NCI-H1436 (cell line): ENCODE measurements around the gene IFI27L1.

ENCODE experiments used
- DNase-seq: peaks from one replicate; lab custom pipeline; 2025; lab: John Stamatoyannopoulos, UW

Gene IFI27L1

GRCh38 chr14:94079891-94080620 lies 1.1 kb upstream of the IFI27L1 start:
- no peak for DNase-seq

DNA sequence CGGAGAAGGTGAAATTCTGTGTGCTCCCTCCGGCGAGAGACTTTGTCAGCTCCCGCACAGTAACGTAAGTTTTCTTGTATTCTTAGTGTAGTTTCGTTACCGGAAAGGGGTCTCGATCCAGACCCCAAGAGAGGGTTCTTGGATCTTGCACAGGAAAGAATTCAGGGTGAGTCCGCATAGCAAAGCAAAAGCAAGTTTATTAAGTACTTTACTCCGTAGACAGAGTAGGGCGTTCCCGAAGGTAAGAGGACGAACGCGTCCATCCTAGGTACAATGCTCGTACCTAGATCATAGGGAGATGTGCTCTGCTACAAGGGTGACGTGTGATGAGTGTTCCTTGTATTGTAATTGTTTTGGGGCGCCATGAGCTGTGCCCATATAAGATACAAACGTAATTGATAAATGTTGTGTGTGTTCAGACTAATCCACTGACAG lies 293 bp downstream of the IFI27L1 start:
- DNase-seq: no peak

GRCh38 chr14:94087891-94088290 lies 6.8 kb downstream of the IFI27L1 start:
- no peak for DNase-seq

- DNase-seq: no peak
These were observed 7.4 kb downstream of the IFI27L1 start for GRCh38 chr14:94088516-94088915.

GRCh38 chr14:94089479-94089878 lies 8.4 kb downstream of the IFI27L1 start:
- no peak for DNase-seq

GRCh38 chr14:94093418-94093817 lies 12.3 kb downstream of the IFI27L1 start:
- DNase-seq: no peak

DNA sequence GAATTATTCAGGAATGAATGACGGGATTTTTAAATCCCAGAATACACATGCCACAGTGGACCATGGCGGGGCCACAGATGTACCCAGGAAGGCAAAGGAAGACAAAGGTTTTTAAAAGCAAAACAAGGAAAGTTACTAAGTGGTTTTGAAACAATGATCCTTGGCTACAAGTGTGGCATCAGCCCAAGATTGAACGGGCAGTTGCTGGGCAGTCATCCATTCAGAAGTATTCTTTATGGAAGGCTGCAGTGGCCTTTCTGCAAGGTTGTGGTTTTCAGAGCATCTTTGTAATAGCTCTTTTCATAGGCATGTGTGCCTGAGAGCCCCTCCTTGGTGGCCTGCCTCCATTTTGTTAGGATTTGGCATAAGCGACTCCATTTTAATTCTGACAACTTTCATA lies 16.0 kb downstream of the IFI27L1 start:
- DNase-seq: no peak

- DNase-seq: no peak
These were observed 17.3 kb downstream of the IFI27L1 start for GRCh38 chr14:94098326-94098992.

- DNase-seq: no peak
These were observed 17.9 kb downstream of the IFI27L1 start for GRCh38 chr14:94099006-94099405.

DNA sequence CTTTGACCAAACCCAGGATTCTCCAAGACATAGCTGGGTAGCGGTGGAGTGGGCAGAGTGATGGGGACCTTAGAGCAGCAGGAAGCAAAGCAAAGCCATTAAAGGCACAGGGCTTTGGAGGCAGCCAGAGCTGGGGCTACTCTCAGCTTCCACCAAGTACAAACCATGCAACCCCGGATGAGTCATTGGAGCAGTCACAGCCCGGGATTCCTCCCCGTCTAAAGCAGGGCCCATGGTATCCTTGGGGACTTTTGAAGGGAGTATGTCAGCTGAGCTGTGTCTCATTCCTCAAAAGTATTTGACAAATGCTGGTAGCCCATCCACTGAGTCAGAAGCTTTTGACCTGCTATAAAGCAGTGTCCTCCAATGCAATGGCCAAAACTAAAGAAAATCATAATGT lies 19.7 kb downstream of the IFI27L1 start:
- DNase-seq: no peak

DNA sequence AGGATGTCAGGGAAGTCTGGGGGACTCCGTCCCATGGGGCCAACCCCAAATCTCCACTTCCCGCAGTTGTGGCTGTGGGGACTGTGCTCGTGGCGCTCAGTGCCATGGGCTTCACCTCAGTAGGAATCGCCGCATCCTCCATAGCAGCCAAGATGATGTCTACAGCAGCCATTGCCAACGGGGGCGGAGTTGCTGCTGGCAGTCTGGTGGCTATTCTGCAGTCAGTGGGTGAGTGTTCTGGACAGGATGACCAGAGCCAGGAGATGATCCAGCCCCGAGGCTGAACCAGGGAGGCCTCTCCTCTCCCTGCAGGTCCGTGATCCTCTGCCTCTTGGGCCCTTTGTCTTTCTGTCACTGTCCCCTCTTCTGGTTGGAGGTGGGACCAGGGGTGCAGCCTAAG lies 20.6 kb downstream of the IFI27L1 start:
- DNase-seq: no peak

DNA sequence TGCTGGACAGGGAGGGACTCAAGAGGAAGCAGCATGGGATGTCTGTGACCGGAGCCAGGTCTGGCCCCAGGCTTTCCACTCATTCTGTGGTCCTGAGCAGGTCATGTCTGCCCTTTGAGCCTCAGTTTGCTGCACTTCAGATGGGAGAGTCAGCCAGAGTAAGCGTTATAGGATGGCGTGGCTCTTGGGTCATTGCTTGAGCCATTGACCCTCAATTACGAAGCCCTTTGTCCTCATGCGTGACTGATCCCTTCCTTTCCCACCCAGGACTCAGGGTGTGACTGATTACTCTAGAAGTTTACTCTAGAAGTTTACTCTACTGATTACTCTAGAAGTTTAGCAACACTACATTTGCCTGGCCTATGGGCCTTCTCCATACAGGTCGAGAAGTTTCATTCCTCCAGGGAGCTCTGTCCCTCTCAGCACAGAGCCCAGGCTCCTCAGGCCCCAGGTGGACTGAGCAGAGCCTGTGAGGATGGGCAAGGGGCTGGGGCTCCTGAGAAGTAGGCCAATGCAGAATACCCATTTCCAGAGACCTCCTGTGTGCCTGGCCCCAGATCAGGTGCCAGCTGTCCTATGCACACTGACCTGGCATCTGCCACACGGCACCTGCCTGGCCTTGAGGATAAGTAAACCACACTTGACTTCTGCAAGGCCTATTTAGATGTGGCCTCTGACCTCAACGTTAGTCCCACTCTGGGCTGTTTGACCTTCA lies 21.8 kb downstream of the IFI27L1 start:
- no peak for DNase-seq

GRCh38 chr14:94103554-94104150 lies 22.5 kb downstream of the IFI27L1 start:
- DNase-seq: no peak

DNA sequence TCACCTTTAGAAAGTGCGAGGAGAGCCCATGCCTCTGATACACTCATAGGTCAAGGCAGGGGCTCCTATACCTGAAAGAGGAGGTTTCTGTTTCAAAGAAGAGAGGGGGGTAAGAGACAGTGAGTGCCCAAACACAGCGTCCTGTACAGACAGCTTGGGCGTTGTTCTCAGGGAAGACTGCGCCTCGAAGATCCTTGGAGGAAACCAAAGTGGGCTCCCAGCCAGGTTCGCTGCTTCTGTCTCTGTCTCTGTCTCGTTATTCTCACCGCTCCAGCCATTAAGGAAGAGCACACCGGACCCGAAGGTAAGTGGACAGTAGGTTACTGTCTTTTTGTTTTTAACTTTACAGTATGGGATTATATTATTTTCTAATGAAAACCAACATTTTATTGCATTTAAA lies 23.6 kb downstream of the IFI27L1 start:
- no peak for DNase-seq

DNA sequence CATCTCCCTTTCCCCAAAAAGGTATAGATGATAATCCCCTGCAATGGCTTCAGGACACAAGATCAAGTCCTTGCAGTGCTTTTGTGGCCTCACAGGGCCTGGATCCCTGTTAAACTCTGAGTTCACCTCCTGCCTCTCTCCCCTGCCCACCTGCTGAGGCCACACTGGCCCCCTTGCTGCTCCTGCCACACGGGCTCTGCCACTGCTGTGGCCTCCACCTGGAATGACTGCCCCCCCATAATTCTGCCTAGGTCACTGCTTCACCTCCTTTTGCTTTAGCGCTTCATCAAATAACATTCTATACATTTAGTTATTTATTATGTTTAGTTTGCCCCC lies 28.8 kb downstream of the IFI27L1 start:
- no peak for DNase-seq

DNA sequence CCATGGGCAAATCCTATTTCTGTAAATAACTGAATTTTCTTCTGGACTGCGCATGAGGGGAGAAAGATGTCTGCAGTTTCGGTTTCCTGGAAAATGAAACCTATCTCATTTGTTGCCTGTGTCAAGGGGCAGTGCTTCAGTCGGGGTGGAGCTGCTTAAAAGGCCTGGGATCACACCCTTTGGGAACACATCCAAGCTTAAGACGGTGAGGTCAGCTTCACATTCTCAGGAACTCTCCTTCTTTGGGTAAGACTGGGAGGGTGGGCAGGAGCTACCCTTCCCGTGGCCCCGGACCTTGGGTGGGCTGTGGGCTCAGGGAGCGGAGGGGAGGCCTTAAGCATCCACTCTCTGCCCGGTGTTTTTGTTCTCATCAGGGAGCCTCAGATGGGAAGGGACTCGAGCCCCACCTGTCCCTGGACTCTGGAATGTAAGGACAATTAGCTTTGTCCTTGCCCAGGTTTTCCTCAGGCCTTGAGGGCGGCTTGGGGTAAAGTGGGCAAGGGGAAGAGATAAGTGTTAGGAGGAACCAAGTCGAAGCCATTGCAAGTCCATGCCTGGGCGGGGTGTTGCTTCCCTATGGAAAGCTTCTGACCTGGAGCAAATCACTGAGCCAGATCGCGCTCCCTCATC lies 29.6 kb downstream of the IFI27L1 start, which contains the start of gene IFI27:
Gene IFI27 (plus strand): TSS at position 185 of the 630 bp plus-strand sequence.
- no peak for DNase-seq

- DNase-seq: no peak
These were observed 30.4 kb downstream of the IFI27L1 start for GRCh38 chr14:94111276-94112095.

DNA sequence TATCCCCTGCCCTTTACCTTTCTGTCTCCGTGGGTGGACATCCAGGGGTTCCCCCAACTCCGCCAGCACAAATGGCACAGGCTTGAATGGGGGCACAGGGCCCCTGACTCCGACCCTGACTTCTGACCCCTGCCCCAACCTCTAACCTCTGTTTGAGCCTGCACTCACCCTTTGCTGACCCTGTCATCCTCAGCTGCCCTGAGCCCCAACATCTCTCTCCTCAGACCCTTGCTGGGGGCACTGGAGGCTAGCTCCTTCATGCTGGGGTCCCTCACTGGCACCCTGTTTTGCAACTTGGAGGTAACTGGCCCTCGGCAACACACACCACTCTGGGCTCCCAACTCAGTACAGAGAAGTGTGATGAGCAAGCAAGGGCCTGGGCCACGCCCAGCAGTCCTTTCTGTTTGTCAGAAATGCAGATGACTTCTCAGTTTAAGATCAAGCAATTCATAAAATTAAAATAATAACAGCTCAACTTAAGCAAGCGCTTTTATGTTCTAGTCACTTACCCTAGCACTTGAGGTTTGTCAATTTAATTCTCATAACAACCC lies 31.5 kb downstream of the IFI27L1 start:
- no peak for DNase-seq

DNA sequence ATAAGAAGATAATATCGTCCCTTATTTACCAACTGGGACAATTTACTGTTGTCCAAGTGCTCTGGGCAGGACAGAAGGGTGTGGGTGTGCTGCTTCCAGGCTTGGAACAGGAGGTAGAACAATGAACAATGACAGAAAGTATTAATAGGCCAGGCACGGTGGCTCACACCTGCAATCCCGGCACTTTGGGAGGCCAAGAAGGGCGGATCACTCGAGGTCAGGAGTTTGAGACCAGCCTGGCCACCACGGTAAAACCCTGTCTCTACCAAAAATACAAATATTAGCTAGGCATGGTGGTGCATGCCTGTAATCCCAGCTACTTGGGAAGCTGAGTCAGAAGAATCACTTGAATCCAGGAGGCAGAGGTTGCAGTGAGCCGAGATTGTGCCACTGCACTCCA lies 32.0 kb downstream of the IFI27L1 start:
- DNase-seq: no peak

DNA sequence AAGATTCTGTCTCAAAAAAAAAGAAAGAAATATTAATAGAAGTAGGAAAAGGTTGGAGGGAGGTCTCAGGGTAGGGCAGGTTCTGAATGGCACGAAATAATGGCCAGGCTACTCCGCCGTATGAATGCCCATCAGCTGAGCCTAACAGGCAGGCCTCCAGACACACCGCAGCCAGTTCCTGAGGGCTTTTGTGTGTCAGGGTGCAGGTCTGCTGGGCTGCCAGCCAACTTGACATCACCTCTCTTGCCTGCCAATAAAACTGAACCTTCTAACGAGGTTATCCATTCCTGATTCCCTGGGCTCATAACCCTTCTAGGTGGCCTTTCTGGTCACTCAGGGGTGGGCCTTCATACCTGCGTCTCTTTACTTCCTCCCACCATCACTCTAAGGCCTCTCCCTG lies 32.4 kb downstream of the IFI27L1 start:
- no peak for DNase-seq
